A549 (cell line): Measurements from ENCODE around the gene DCUN1D5. TPM values are rescaled to one million over a fixed set of nuclear protein-coding genes. Genes with fewer than 3 reads are reported as not detected.
A peak's percentile ranks its signal among the peaks of the same experiment; 100 is the strongest.

Experiments used
- ATAC-seq, 2 experiments: fragments of 200-7000 bp in 1 of 2; fragments of >200 bp in 1 of 2; cut with Nextera tagmentation in 1 of 2; cut with Tn5 transposase in 1 of 2; 3 replicates each; pipeline versions ENCODE4 v1.8.0 to v1.9.1; 2018 to 2020; ENCODE audit warnings: mild to moderate bottlenecking in 1 of 2, moderate library complexity in 1 of 2
- CTCF ChIA-PET: fragments of 300-600 bp; sonication (Branson Sonifier 250); formaldehyde crosslinking; extraction: SDS; loops from one replicate; lab custom pipeline; 2021; ENCODE audit warnings: antibody characterized with exemption, inconsistent platforms; lab: Yijun Ruan, JAX
- POLR2A ChIA-PET: fragments of 350-600 bp; formaldehyde crosslinking; extraction: SDS; loops from one replicate; lab custom pipeline; 2021; ENCODE audit warnings: antibody characterized with exemption, inconsistent platforms; lab: Yijun Ruan, JAX
- DNase-seq, 2 experiments: peaks; one replicate each; pipeline versions ENCODE4 v3.0.0 to v3.0.0-alpha.2; 2011 to 2016; ENCODE audit warnings: low read depth in 1 of 2, low spot score in 1 of 2
- FAIRE-seq: peaks from 2 replicates; lab custom pipeline; 2011; peaks lifted over from hg19 to GRCh38; lab: Jason Lieb, UNC
- H3K27ac ChIP-seq, 2 experiments: fragments of >200 bp; sonication (Bioruptor Twin); formaldehyde crosslinking; 3 replicates each; pipeline ENCODE4 v1.5.1; 2016 to 2017
- H3K4me1 ChIP-seq: fragments of >200 bp; sonication (Bioruptor Twin); formaldehyde crosslinking; 3 replicates; pipeline ENCODE4 v1.6.1; 2016
- H3K4me2 ChIP-seq: fragments of >200 bp; sonication (Bioruptor Twin); formaldehyde crosslinking; 3 replicates; pipeline ENCODE4 v1.6.1; 2016
- H3K4me3 ChIP-seq: fragments of >200 bp; sonication (Bioruptor Twin); formaldehyde crosslinking; 3 replicates; pipeline ENCODE4 v1.5.1; 2016
- H3K9me3 ChIP-seq: fragments of >200 bp; sonication (Bioruptor Twin); formaldehyde crosslinking; 3 replicates; pipeline ENCODE4 v1.6.1; 2016
- BCL3 ChIP-seq: fragments of >200 bp; sonication (Bioruptor Twin); formaldehyde crosslinking; IDR thresholded peaks from 3 replicates; pipeline ENCODE4 v1.6.1; 2016
- CBX2 ChIP-seq: fragments of 200-600 bp; sonication (generic); IDR thresholded peaks from 2 replicates; pipeline ENCODE4 v1.6.1; 2016; ENCODE audit warnings: low read depth, mild to moderate bottlenecking, borderline replicate concordance
- CBX8 ChIP-seq: fragments of 200-600 bp; sonication (generic); IDR thresholded peaks from 2 replicates; pipeline ENCODE4 v1.6.1; 2016
- CTCF ChIP-seq: fragments of >200 bp; sonication (Bioruptor Twin); formaldehyde crosslinking; IDR thresholded peaks from 3 replicates; pipeline ENCODE4 v1.5.1; 2016
- E2F6 ChIP-seq: IDR thresholded peaks from 2 replicates; pipeline ENCODE4 v1.6.1; 2012; ENCODE audit warnings: low read depth, borderline replicate concordance
- EHF ChIP-seq: fragments of 250-450 bp; sonication (Bioruptor Pico); IDR thresholded peaks from 2 replicates; pipeline ENCODE4 v1.5.0; 2020; ENCODE audit warnings: mild to moderate bottlenecking
- EHMT2 ChIP-seq: fragments of 200-600 bp; sonication (generic); IDR thresholded peaks from 2 replicates; pipeline ENCODE4 v1.6.1; 2016; ENCODE audit warnings: antibody characterized with exemption, low read depth, mild to moderate bottlenecking, moderate library complexity
- ESRRA ChIP-seq: fragments of 150-350 bp; IDR thresholded peaks from 2 replicates; pipeline ENCODE4 v1.6.1; 2014; ENCODE audit warnings: mild to moderate bottlenecking, low read length, borderline replicate concordance
- FOSL2 ChIP-seq, 2 experiments: fragments of 450-650 bp in 1 of 2; fragments of >200 bp in 1 of 2; sonication (Bioruptor Twin) in 1 of 2; formaldehyde crosslinking; IDR thresholded peaks; 2 replicates each; pipeline versions ENCODE4 v1.5.0 to v1.6.1; 2016 to 2020; ENCODE audit warnings: mild to moderate bottlenecking in 1 of 2, moderate library complexity in 1 of 2
- GATA3 ChIP-seq: IDR thresholded peaks from 2 replicates; pipeline ENCODE4 v1.6.1; 2012; ENCODE audit warnings: borderline replicate concordance
- HEYL ChIP-seq: fragments of 250-450 bp; sonication (Bioruptor Pico); IDR thresholded peaks from 2 replicates; pipeline ENCODE4 v1.8.0; 2021; ENCODE audit warnings: mild to moderate bottlenecking, moderate library complexity
- HMGXB4 ChIP-seq: fragments of 250-450 bp; sonication (Bioruptor Pico); IDR thresholded peaks from 2 replicates; pipeline ENCODE4 v1.5.0; 2021; ENCODE audit warnings: mild to moderate bottlenecking, moderate library complexity, borderline replicate concordance
- HOXA7 ChIP-seq: fragments of 250-450 bp; sonication (Bioruptor Pico); IDR thresholded peaks from 2 replicates; pipeline ENCODE4 v1.5.0; 2020; ENCODE audit warnings: mild to moderate bottlenecking, moderate library complexity
- HOXB13 ChIP-seq: fragments of 250-450 bp; sonication (Bioruptor Pico); IDR thresholded peaks from 2 replicates; pipeline ENCODE4 v1.5.0; 2020; ENCODE audit warnings: low read depth, mild to moderate bottlenecking, moderate library complexity
- JUN ChIP-seq, 2 experiments: fragments of >200 bp; sonication (Bioruptor Twin); formaldehyde crosslinking; IDR thresholded peaks; 2 replicates in 1 of 2; 3 replicates in 1 of 2; pipeline ENCODE4 v1.6.1; 2016 to 2017
- JUNB ChIP-seq: fragments of >200 bp; sonication (Bioruptor Twin); formaldehyde crosslinking; IDR thresholded peaks from 2 replicates; pipeline ENCODE4 v1.6.1; 2016
- KDM1A ChIP-seq: fragments of 200-600 bp; sonication (generic); IDR thresholded peaks from 2 replicates; pipeline ENCODE4 v1.6.1; 2016; ENCODE audit warnings: low read depth, mild to moderate bottlenecking
- MAFK ChIP-seq: fragments of 450-650 bp; IDR thresholded peaks from 2 replicates; pipeline ENCODE4 v1.6.1; 2014; ENCODE audit not compliant: partially characterized antibody
- MAX ChIP-seq: IDR thresholded peaks from 2 replicates; pipeline ENCODE4 v1.6.1; 2012
- MAZ ChIP-seq: fragments of 150-350 bp; IDR thresholded peaks from 2 replicates; pipeline ENCODE4 v1.6.1; 2014; ENCODE audit warnings: antibody characterized with exemption, low read depth, low read length, borderline replicate concordance
- NPAS2 ChIP-seq: fragments of 250-450 bp; sonication (Bioruptor Pico); IDR thresholded peaks from 2 replicates; pipeline ENCODE4 v1.8.0; 2022; ENCODE audit warnings: mild to moderate bottlenecking, moderate library complexity, borderline replicate concordance
- PHF8 ChIP-seq: fragments of 200-600 bp; sonication (generic); IDR thresholded peaks from 2 replicates; pipeline ENCODE4 v1.6.1; 2016; ENCODE audit warnings: low read depth, mild to moderate bottlenecking, antibody characterized with exemption, moderate library complexity, borderline replicate concordance
- POLR2AphosphoS2 ChIP-seq: conservative IDR thresholded peaks from 2 replicates; pipeline ENCODE4 v1.6.1; 2012; ENCODE audit warnings: low read length, improper control_type of control experiment, inconsistent platforms
- RARB ChIP-seq: fragments of 250-450 bp; sonication (Bioruptor Pico); IDR thresholded peaks from 2 replicates; pipeline ENCODE4 v1.8.0; 2021; ENCODE audit warnings: mild to moderate bottlenecking, moderate library complexity
- RCOR1 ChIP-seq: fragments of 150-350 bp; IDR thresholded peaks from 2 replicates; pipeline ENCODE4 v1.6.1; 2014; ENCODE audit warnings: antibody characterized with exemption, low read length, low read depth
- RFX5 ChIP-seq: fragments of 450-650 bp; IDR thresholded peaks from 2 replicates; pipeline ENCODE4 v1.7.1; 2014; ENCODE audit warnings: antibody characterized with exemption, mild to moderate bottlenecking, moderate library complexity
- SMC3 ChIP-seq: fragments of >200 bp; sonication (Bioruptor Twin); formaldehyde crosslinking; IDR thresholded peaks from 3 replicates; pipeline ENCODE4 v1.6.1; 2018; ENCODE audit warnings: inconsistent platforms
- SREBF2 ChIP-seq: fragments of 450-650 bp; IDR thresholded peaks from 2 replicates; pipeline ENCODE4 v1.6.1; 2014; ENCODE audit warnings: mild to moderate bottlenecking, moderate library complexity
- TP53 ChIP-seq: fragments of 250-450 bp; sonication (Bioruptor Pico); IDR thresholded peaks from 2 replicates; pipeline ENCODE4 v1.5.0; 2021; ENCODE audit warnings: mild to moderate bottlenecking, moderate library complexity
- ZC3H11A ChIP-seq: fragments of 450-650 bp; IDR thresholded peaks from 2 replicates; pipeline ENCODE4 v1.6.1; 2014; ENCODE audit warnings: antibody characterized with exemption, mild to moderate bottlenecking
- ZFP36 ChIP-seq: fragments of 450-650 bp; IDR thresholded peaks from 2 replicates; pipeline ENCODE4 v1.6.1; 2014; ENCODE audit warnings: borderline replicate concordance; ENCODE audit not compliant: partially characterized antibody
- ZSCAN20 ChIP-seq: fragments of 250-450 bp; sonication (Bioruptor Pico); IDR thresholded peaks from 2 replicates; pipeline ENCODE4 v1.8.0; 2022; ENCODE audit warnings: mild to moderate bottlenecking, moderate library complexity
- WGBS: methylation state at CpG from one replicate; pipeline ENCODE4 v1.1.6; 2017; ENCODE audit errors: missing lambda C conversion rate; 5-methylcytosine and 5-hydroxymethylcytosine counted together
- polyA plus RNA-seq, 4 experiments: library from polyadenylated mRNA; depleted of rRNA in 3 of 4; stranded (reverse); fragments of >200 nt; fragmentation: RNase III in 1 of 4; extraction: RNeasy Plus Mini Kit Qiagen cat#74134 plus additional on column Dnase treatment in 1 of 4; gene quantifications; 2 replicates in 3 of 4; 3 replicates in 1 of 4; pipeline ENCODE4 v1.2.3, GENCODE V29; 2011 to 2017

DCUN1D5 gene
- polyA plus RNA-seq, 2 of the 4 experiments (the other 2 are of a cell fraction) = 48.9 to 78.0 TPM

GRCh38 chr11:103114836-103115235 lies 22.9 kb upstream of the DCUN1D5 start:
- POLR2A ChIA-PET = no interaction called here
- 95% methylated on average over 4 of the region's 4 CpGs for WGBS
- TF ChIP-seq MAZ = no peak
- no peak for TF ChIP-seq HMGXB4
- TF ChIP-seq CTCF = no peak
- TF ChIP-seq RFX5 = no peak
- no peak for TF ChIP-seq MAX
- no peak for TF ChIP-seq RARB (CRISPR knock-in tag)
- TF ChIP-seq JUN (IDR thresholded peaks at IDR 0.05) = no peak
- no peak for TF ChIP-seq ZC3H11A
- no peak for TF ChIP-seq HOXB13
- TF ChIP-seq SMC3 = no peak
- no peak for TF ChIP-seq NPAS2 (CRISPR knock-in tag)
- TF ChIP-seq ZSCAN20 (CRISPR knock-in tag) = no peak
- TF ChIP-seq ESRRA = no peak
- TF ChIP-seq CBX2 = no peak
- TF ChIP-seq PHF8 = no peak
- no peak for TF ChIP-seq MAFK
- no peak for TF ChIP-seq RCOR1
- TF ChIP-seq HOXA7 (CRISPR knock-in tag) = no peak
- TF ChIP-seq ZFP36 = no peak
- no peak for TF ChIP-seq EHMT2
- FAIRE-seq (no peak), ATAC-seq (no peak), DNase-seq (no peak)
- no peak overlapping the region for H3K4me3 ChIP-seq
- no peak overlapping the region for H3K4me2 ChIP-seq
- no peaks in the 10 kb centered on the region for H3K9me3 ChIP-seq
- H3K27ac ChIP-seq = no peak overlapping the region
- peaks cover 7% of the 10 kb centered on the region; the same call in 1 of the 3 replicates for H3K4me1 ChIP-seq
- CTCF ChIA-PET = no interaction called here

GRCh38 chr11:103112364-103112763 lies 20.4 kb upstream of the DCUN1D5 start:
- H3K4me3 ChIP-seq = no peak overlapping the region
- no peak for FAIRE-seq
- POLR2A ChIA-PET = no interaction called here

More at GRCh38 chr11:103112364-103112763, 20.4 kb upstream of the DCUN1D5 start:
- no peaks in the 10 kb centered on the region for H3K9me3 ChIP-seq
- H3K4me1 ChIP-seq = peaks cover 7% of the 10 kb centered on the region; the same call in 1 of the 3 replicates
- TF ChIP-seq E2F6 = no peak
- TF ChIP-seq ESRRA = no peak
- TF ChIP-seq ZC3H11A = no peak
- TF ChIP-seq POLR2AphosphoS2 = no peak
- no peak for TF ChIP-seq HMGXB4
- TF ChIP-seq BCL3 = no peak
- no peak for TF ChIP-seq FOSL2 (IDR thresholded peaks at IDR 0.05)
- TF ChIP-seq FOSL2 (CRISPR knock-in tag; IDR thresholded peaks at IDR 0.05) = no peak
- TF ChIP-seq GATA3 = no peak
- no peak for TF ChIP-seq EHF
- TF ChIP-seq CBX8 = no peak
- no peak for TF ChIP-seq TP53 (CRISPR knock-in tag)
- no peak for TF ChIP-seq KDM1A
- TF ChIP-seq SREBF2 = no peak
- no peak for TF ChIP-seq JUNB
- no peak for TF ChIP-seq HOXA7 (CRISPR knock-in tag)
- TF ChIP-seq HEYL (CRISPR knock-in tag) = no peak
- CTCF ChIA-PET = no interaction called here
- DNase-seq = no peak
- no peak overlapping the region for H3K27ac ChIP-seq
- peak overlapping the region; percentile 11; the same call in 1 of the 3 replicates for H3K4me2 ChIP-seq
- no peak for ATAC-seq
- WGBS = 76% methylated on average over 1 of the region's 1 CpG
